Mesothelial cell of epicardium (in vitro differentiated cells): ENCODE measurements around the gene HELB. TPM values are rescaled to one million over a fixed set of nuclear protein-coding genes. Genes with fewer than 3 reads are reported as not detected.

ENCODE experiments used
- DNase-seq, 2 experiments: peaks; one replicate each; pipeline ENCODE4 v3.0.0; 2021; ENCODE audit warnings: low spot score in 2 of 2; ENCODE audit not compliant: unreplicated experiment in 2 of 2
- H3K27ac Mint-ChIP-seq: 2 replicates; pipeline ENCODE4 v1.8.0; 2021; ENCODE audit warnings: mixed read lengths
- H3K27me3 Mint-ChIP-seq: 2 replicates; pipeline ENCODE4 v1.8.0; 2021; ENCODE audit warnings: low read depth, mixed read lengths
- H3K36me3 Mint-ChIP-seq: 2 replicates; pipeline ENCODE4 v1.8.0; 2021; ENCODE audit warnings: mixed read lengths
- H3K4me1 Mint-ChIP-seq: 2 replicates; pipeline ENCODE4 v1.8.0; 2021; ENCODE audit warnings: mixed read lengths
- H3K4me3 Mint-ChIP-seq: 2 replicates; pipeline ENCODE4 v1.8.0; 2021; ENCODE audit warnings: mild to moderate bottlenecking, moderate library complexity, mixed read lengths
- H3K9me3 Mint-ChIP-seq: 2 replicates; pipeline ENCODE4 v1.8.0; 2021; ENCODE audit warnings: mixed read lengths
- CTCF ChIP-seq: fragments of 200-600 bp; sonication (generic); IDR thresholded peaks from one replicate; pipeline ENCODE4 v1.5.0; 2021; ENCODE audit warnings: antibody characterized with exemption; ENCODE audit not compliant: unreplicated experiment
- total RNA-seq: library from RNA; stranded (reverse); gene quantifications from 3 replicates; pipeline ENCODE4 v1.2.1, GENCODE V29; 2021

HELB gene
- total RNA-seq, 1 donor from 2014 or later = 12.3 TPM

DNA sequence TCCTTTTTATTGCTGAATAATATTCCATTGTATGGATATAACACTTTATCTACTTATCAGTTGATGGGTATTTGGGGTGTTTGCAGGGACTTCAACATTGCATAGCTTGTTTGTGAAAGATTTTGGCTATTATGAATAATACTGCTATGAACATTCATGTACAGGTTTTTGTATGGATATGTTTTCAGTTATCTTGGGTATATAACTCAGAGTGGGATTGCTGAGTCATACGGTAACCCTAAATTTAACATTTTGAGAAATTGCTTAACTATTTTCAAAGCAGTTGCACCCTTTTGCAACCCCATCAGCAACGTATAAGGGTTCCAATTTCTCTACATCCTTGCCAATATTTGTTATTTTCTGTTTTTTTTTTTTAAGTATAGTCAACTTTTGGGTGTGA lies 27.3 kb upstream of the HELB start:
- Mint-ChIP-seq H3K27ac (no peak overlapping the region), H3K4me1 (no peaks in the 10 kb centered on the region), H3K4me3 (no peak overlapping the region), H3K36me3 (no peaks in the 10 kb centered on the region), H3K27me3 (peaks cover 20% of the 10 kb centered on the region), H3K9me3 (no peaks in the 10 kb centered on the region)
- no peak for DNase-seq
- no peak for TF ChIP-seq CTCF

- Mint-ChIP-seq H3K36me3 (no peaks in the 10 kb centered on the region), H3K4me1 (no peaks in the 10 kb centered on the region), H3K27me3 (peaks cover 21% of the 10 kb centered on the region), H3K9me3 (peaks cover 12% of the 10 kb centered on the region), H3K27ac (no peak overlapping the region), H3K4me3 (no peak overlapping the region)
- TF ChIP-seq CTCF = peak; percentile 45
- DNase-seq = no peak
Observed at GRCh38 chr12:66279123-66279712, 23.1 kb upstream of the HELB start.

- Mint-ChIP-seq H3K9me3 (peaks cover 12% of the 10 kb centered on the region), H3K4me3 (no peak overlapping the region), H3K36me3 (no peaks in the 10 kb centered on the region), H3K27me3 (peaks cover 21% of the 10 kb centered on the region), H3K4me1 (no peaks in the 10 kb centered on the region), H3K27ac (no peak overlapping the region)
- no peak for TF ChIP-seq CTCF
- DNase-seq = no peak
Observed at GRCh38 chr12:66280561-66280960, 21.7 kb upstream of the HELB start.

DNA sequence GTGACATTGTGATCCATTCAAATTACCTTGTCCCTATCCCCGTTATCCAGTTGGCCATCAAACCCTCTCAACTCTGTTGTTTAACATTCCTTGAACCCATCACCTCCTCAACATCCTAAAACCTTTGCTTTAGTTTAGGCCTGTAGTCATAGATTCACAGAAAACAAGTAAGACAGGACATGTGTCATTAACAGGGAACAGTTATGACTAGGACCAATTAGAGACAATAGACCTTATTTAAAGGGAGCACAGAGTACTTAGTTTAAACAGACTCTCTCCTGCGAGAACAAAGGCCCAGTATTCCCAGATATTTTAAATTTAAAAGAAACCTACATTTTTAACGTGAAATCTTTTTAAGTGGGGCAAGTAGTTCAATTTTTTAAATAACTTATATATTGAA lies 20.0 kb upstream of the HELB start:
- Mint-ChIP-seq H3K4me1 (peaks cover 2% of the 10 kb centered on the region), H3K27ac (no peak overlapping the region), H3K9me3 (peaks cover 12% of the 10 kb centered on the region), H3K4me3 (no peak overlapping the region), H3K27me3 (peaks cover 15% of the 10 kb centered on the region), H3K36me3 (no peaks in the 10 kb centered on the region)
- no peak for DNase-seq
- no peak for TF ChIP-seq CTCF

DNA sequence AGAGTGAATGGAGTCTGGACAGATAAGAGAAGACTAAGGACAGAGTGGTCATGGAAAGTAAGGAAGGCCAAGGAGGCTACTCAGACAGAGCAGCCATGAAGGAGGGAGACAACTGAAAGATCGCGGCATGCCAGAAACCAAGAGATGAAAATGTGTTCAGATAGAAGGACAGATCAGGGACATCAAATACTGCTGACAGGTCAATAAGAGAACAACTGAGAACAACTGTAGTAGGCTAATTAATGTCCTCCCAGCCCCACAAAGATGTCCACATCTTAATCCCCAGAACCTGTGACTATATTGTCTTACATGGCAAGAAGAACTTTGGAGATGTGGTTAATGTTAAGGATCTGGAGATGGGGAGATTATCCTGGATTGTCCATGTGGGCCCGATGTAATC lies 15.0 kb upstream of the HELB start:
- Mint-ChIP-seq H3K27me3 (peaks cover 1% of the 10 kb centered on the region), H3K36me3 (no peaks in the 10 kb centered on the region), H3K9me3 (peaks cover 3% of the 10 kb centered on the region), H3K27ac (no peak overlapping the region), H3K4me1 (peaks cover 2% of the 10 kb centered on the region), H3K4me3 (no peak overlapping the region)
- TF ChIP-seq CTCF = no peak
- DNase-seq = no peak

GRCh38 chr12:66288121-66288520 lies 14.2 kb upstream of the HELB start:
- peaks cover 2% of the 10 kb centered on the region for H3K4me1 Mint-ChIP-seq
- H3K27ac Mint-ChIP-seq = no peak overlapping the region
- H3K27me3 Mint-ChIP-seq = peaks cover 4% of the 10 kb centered on the region
- no peak for DNase-seq
- no peaks in the 10 kb centered on the region for H3K9me3 Mint-ChIP-seq
- H3K4me3 Mint-ChIP-seq = no peak overlapping the region
- TF ChIP-seq CTCF = no peak
- no peaks in the 10 kb centered on the region for H3K36me3 Mint-ChIP-seq
